WTC11 (cell line): ENCODE data around the gene NOXA1. TPM values are rescaled to one million over a fixed set of nuclear protein-coding genes. Genes with fewer than 3 reads are reported as not detected.

Experiments used
- AFF4 ChIP-seq: sonication (generic); formaldehyde crosslinking; IDR thresholded peaks from 2 replicates; pipeline ENCODE4 v1.8.1; 2023; ENCODE audit warnings: mild to moderate bottlenecking, missing genetic modification reagents, borderline replicate concordance
- GRHL2 ChIP-seq: fragments of 250-450 bp; sonication (Bioruptor Pico); IDR thresholded peaks from 2 replicates; pipeline ENCODE4 v1.8.0; 2022; ENCODE audit warnings: mild to moderate bottlenecking, moderate library complexity; ENCODE audit not compliant: insufficient replicate concordance, severe bottlenecking
- IRF2 ChIP-seq: sonication (generic); formaldehyde crosslinking; IDR thresholded peaks from 2 replicates; pipeline ENCODE4 v1.8.0; 2022; ENCODE audit warnings: low read depth, missing genetic modification reagents, borderline replicate concordance
- STAT6 ChIP-seq: sonication (generic); formaldehyde crosslinking; conservative IDR thresholded peaks from 2 replicates; pipeline ENCODE4 v1.8.1; 2023; ENCODE audit warnings: mild to moderate bottlenecking, low read depth, missing genetic modification reagents, moderate library complexity
- ZBTB21 ChIP-seq: sonication (generic); formaldehyde crosslinking; IDR thresholded peaks from 2 replicates; pipeline ENCODE4 v1.8.1; 2023; ENCODE audit warnings: mild to moderate bottlenecking, missing genetic modification reagents, borderline replicate concordance
- ZNF138 ChIP-seq: sonication (generic); formaldehyde crosslinking; conservative IDR thresholded peaks from 2 replicates; pipeline ENCODE4 v1.8.1; 2022; ENCODE audit warnings: mild to moderate bottlenecking, moderate library complexity, missing genetic modification reagents
- ZNF232 ChIP-seq: sonication (generic); formaldehyde crosslinking; IDR thresholded peaks from 2 replicates; pipeline ENCODE4 v1.8.0; 2022; ENCODE audit warnings: mild to moderate bottlenecking, missing genetic modification reagents
- total RNA-seq: library from RNA; stranded (reverse); gene quantifications from 3 replicates; pipeline ENCODE4 v1.2.3, GENCODE V29; 2021
- TF ChIP-seq, protein P1 (sequence below): sonication (generic); formaldehyde crosslinking; IDR thresholded peaks from 2 replicates; pipeline ENCODE4 v1.8.1; 2023; ENCODE audit warnings: mild to moderate bottlenecking, missing genetic modification reagents
- TF ChIP-seq, protein P2 (sequence below): sonication (generic); formaldehyde crosslinking; IDR thresholded peaks from 2 replicates; pipeline ENCODE4 v1.8.0; 2022; ENCODE audit warnings: missing genetic modification reagents
- TF ChIP-seq, protein P3 (sequence below): sonication (generic); formaldehyde crosslinking; IDR thresholded peaks from 2 replicates; pipeline ENCODE4 v1.8.0; 2023; ENCODE audit warnings: mild to moderate bottlenecking, missing genetic modification reagents
- TF ChIP-seq, protein P4 (sequence below): fragments of 250-450 bp; sonication (Bioruptor Pico); conservative IDR thresholded peaks from 2 replicates; pipeline ENCODE4 v1.9.0; 2021; ENCODE audit warnings: mild to moderate bottlenecking

The NOXA1 gene
- total RNA-seq, 1 experiment from 2014 or later: 2.9 TPM

GRCh38 chr9:137380606-137381005 lies 42.6 kb upstream of the NOXA1 start (continued):
- TF ChIP-seq AFF4 (CRISPR knock-in tag) (no peak), STAT6 (CRISPR knock-in tag) (no peak), ZNF232 (no peak), ZNF138 (CRISPR knock-in tag) (no peak), ZBTB21 (no peak), GRHL2 (CRISPR knock-in tag) (no peak), IRF2 (CRISPR knock-in tag) (no peak)
- TF ChIP-seq, protein P1, sequence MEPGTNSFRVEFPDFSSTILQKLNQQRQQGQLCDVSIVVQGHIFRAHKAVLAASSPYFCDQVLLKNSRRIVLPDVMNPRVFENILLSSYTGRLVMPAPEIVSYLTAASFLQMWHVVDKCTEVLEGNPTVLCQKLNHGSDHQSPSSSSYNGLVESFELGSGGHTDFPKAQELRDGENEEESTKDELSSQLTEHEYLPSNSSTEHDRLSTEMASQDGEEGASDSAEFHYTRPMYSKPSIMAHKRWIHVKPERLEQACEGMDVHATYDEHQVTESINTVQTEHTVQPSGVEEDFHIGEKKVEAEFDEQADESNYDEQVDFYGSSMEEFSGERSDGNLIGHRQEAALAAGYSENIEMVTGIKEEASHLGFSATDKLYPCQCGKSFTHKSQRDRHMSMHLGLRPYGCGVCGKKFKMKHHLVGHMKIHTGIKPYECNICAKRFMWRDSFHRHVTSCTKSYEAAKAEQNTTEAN: no peak
- TF ChIP-seq, protein P2, sequence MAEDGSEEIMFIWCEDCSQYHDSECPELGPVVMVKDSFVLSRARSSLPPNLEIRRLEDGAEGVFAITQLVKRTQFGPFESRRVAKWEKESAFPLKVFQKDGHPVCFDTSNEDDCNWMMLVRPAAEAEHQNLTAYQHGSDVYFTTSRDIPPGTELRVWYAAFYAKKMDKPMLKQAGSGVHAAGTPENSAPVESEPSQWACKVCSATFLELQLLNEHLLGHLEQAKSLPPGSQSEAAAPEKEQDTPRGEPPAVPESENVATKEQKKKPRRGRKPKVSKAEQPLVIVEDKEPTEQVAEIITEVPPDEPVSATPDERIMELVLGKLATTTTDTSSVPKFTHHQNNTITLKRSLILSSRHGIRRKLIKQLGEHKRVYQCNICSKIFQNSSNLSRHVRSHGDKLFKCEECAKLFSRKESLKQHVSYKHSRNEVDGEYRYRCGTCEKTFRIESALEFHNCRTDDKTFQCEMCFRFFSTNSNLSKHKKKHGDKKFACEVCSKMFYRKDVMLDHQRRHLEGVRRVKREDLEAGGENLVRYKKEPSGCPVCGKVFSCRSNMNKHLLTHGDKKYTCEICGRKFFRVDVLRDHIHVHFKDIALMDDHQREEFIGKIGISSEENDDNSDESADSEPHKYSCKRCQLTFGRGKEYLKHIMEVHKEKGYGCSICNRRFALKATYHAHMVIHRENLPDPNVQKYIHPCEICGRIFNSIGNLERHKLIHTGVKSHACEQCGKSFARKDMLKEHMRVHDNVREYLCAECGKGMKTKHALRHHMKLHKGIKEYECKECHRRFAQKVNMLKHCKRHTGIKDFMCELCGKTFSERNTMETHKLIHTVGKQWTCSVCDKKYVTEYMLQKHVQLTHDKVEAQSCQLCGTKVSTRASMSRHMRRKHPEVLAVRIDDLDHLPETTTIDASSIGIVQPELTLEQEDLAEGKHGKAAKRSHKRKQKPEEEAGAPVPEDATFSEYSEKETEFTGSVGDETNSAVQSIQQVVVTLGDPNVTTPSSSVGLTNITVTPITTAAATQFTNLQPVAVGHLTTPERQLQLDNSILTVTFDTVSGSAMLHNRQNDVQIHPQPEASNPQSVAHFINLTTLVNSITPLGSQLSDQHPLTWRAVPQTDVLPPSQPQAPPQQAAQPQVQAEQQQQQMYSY (CRISPR knock-in tag): no peak
- TF ChIP-seq, protein P3, sequence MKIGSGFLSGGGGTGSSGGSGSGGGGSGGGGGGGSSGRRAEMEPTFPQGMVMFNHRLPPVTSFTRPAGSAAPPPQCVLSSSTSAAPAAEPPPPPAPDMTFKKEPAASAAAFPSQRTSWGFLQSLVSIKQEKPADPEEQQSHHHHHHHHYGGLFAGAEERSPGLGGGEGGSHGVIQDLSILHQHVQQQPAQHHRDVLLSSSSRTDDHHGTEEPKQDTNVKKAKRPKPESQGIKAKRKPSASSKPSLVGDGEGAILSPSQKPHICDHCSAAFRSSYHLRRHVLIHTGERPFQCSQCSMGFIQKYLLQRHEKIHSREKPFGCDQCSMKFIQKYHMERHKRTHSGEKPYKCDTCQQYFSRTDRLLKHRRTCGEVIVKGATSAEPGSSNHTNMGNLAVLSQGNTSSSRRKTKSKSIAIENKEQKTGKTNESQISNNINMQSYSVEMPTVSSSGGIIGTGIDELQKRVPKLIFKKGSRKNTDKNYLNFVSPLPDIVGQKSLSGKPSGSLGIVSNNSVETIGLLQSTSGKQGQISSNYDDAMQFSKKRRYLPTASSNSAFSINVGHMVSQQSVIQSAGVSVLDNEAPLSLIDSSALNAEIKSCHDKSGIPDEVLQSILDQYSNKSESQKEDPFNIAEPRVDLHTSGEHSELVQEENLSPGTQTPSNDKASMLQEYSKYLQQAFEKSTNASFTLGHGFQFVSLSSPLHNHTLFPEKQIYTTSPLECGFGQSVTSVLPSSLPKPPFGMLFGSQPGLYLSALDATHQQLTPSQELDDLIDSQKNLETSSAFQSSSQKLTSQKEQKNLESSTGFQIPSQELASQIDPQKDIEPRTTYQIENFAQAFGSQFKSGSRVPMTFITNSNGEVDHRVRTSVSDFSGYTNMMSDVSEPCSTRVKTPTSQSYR (CRISPR knock-in tag): no peak
- TF ChIP-seq, protein P4, sequence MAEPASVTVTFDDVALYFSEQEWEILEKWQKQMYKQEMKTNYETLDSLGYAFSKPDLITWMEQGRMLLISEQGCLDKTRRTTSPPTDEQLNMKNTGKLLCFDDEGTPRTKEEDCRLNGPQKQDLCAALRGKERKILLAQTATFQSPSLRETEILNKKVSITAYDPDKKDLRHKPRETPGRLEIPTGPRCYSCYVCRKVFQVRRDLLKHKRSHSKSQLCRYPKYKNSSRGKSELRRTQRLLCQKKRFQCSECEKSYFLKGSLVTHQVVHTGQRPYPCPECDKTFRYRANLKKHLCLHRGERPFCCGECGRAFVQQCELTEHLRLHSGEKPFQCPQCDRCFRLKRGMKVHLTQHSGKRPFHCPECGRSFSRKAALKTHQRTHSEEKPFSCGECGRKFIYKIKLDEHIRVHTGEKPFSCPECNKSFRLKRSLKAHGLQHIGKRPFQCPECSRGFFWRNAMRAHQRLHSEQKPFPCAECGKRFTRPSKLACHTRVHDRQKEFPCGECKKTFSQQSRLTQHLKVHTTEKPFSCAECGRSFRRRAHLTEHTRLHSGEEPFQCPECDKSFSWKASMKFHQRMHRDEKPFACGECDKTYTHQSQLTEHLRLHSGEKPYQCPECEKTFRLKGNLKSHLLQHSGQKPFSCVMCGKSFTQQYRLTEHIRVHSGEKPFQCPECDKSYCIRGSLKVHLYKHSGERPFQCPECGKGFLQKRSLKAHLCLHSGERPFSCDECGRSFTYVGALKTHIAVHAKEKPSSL: no peak
